Liver (tissue), 9 donors: Measurements from ENCODE around the gene THOC1. TPM values are rescaled to one million over a fixed set of nuclear protein-coding genes. Genes with fewer than 3 reads are reported as not detected.

Experiments used
- DNase-seq: peaks from one replicate; pipeline ENCODE4 v3.0.0-alpha.2; 2017; ENCODE audit warnings: low spot score
- H3K27ac ChIP-seq, 2 donors: one replicate each; pipeline ENCODE4 v1.7.0; 2013; ENCODE audit warnings: inconsistent platforms in 2 of 2, low read length in 2 of 2, control low read depth in 1 of 2, low read depth in 1 of 2, mild to moderate bottlenecking in 1 of 2
- H3K27me3 ChIP-seq, 4 donors: one replicate each; pipeline versions ENCODE4 v1.6.1 to v1.7.0; 2013; ENCODE audit warnings: low read length in 3 of 4, inconsistent platforms in 1 of 4, mild to moderate bottlenecking in 1 of 4, moderate library complexity in 1 of 4; ENCODE audit not compliant: control insufficient read depth in 4 of 4, insufficient read depth in 4 of 4
- H3K36me3 ChIP-seq, 4 donors: one replicate each; pipeline versions ENCODE4 v1.6.1 to v1.7.0; 2013; ENCODE audit warnings: low read length in 3 of 4, mild to moderate bottlenecking in 3 of 4, low read depth in 1 of 4, moderate library complexity in 1 of 4; ENCODE audit not compliant: control insufficient read depth in 4 of 4, insufficient read depth in 3 of 4
- H3K4me1 ChIP-seq, 4 donors: one replicate each; pipeline versions ENCODE4 v1.6.1 to v1.7.0; 2013; ENCODE audit warnings: low read length in 3 of 4, mild to moderate bottlenecking in 3 of 4, moderate library complexity in 1 of 4; ENCODE audit not compliant: control insufficient read depth in 4 of 4, insufficient read depth in 4 of 4
- H3K4me3 ChIP-seq, 3 donors: one replicate each; pipeline versions ENCODE4 v1.6.1 to v1.7.0; 2013; ENCODE audit warnings: low read length in 3 of 3, control low read depth in 1 of 3, low read depth in 1 of 3, mild to moderate bottlenecking in 1 of 3
- H3K9ac ChIP-seq, 2 donors: one replicate each; pipeline ENCODE4 v1.7.0; 2013; ENCODE audit warnings: low read length in 2 of 2, mild to moderate bottlenecking in 2 of 2, moderate library complexity in 2 of 2, control low read depth in 1 of 2, low read depth in 1 of 2
- H3K9me3 ChIP-seq, 4 donors: one replicate each; pipeline versions ENCODE4 v1.6.1 to v1.7.0; 2013; ENCODE audit warnings: low read length in 3 of 4; ENCODE audit not compliant: control insufficient read depth in 4 of 4
- ATF3 ChIP-seq: IDR thresholded peaks from 2 replicates; pipeline ENCODE4 v1.6.1; 2016; ENCODE audit warnings: antibody characterized with exemption
- EGR1 ChIP-seq, 2 donors: IDR thresholded peaks; 2 replicates each; pipeline ENCODE4 v1.6.1; 2016 to 2018; ENCODE audit warnings: antibody characterized with exemption in 2 of 2, low read depth in 2 of 2
- FOXA1 ChIP-seq: IDR thresholded peaks from 2 replicates; pipeline ENCODE4 v1.6.1; 2016; ENCODE audit warnings: antibody characterized with exemption
- FOXA2 ChIP-seq: IDR thresholded peaks from 2 replicates; pipeline ENCODE4 v1.6.1; 2016; ENCODE audit warnings: antibody characterized with exemption
- HNF4A ChIP-seq, 2 donors: conservative IDR thresholded peaks; 2 replicates each; pipeline ENCODE4 v1.6.1; 2016; ENCODE audit warnings: antibody characterized with exemption in 2 of 2, mild to moderate bottlenecking in 2 of 2
- HNF4G ChIP-seq: IDR thresholded peaks from 2 replicates; pipeline ENCODE4 v1.6.1; 2016; ENCODE audit warnings: antibody characterized with exemption
- JUND ChIP-seq, 2 donors: IDR thresholded peaks; 2 replicates each; pipeline ENCODE4 v1.6.1; 2016; ENCODE audit warnings: antibody characterized with exemption in 2 of 2
- NR2F2 ChIP-seq: IDR thresholded peaks from 2 replicates; pipeline ENCODE4 v1.6.1; 2016; ENCODE audit warnings: antibody characterized with exemption
- RAD21 ChIP-seq, 2 donors: IDR thresholded peaks; 2 replicates each; pipeline ENCODE4 v1.6.1; 2016; ENCODE audit warnings: antibody characterized with exemption in 2 of 2, mild to moderate bottlenecking in 2 of 2
- RXRA ChIP-seq, 2 donors: IDR thresholded peaks; 2 replicates each; pipeline ENCODE4 v1.6.1; 2017 to 2018; ENCODE audit warnings: antibody characterized with exemption in 2 of 2, mild to moderate bottlenecking in 1 of 2
- SP1 ChIP-seq: IDR thresholded peaks from 2 replicates; pipeline ENCODE4 v1.6.1; 2018; ENCODE audit warnings: antibody characterized with exemption, mild to moderate bottlenecking
- TAF1 ChIP-seq: conservative IDR thresholded peaks from 2 replicates; pipeline ENCODE4 v1.6.1; 2016; ENCODE audit warnings: antibody characterized with exemption, mild to moderate bottlenecking
- WGBS: extraction: QIAGEN DNeasy Blood & Tissue Kit; methylation state at CpG from one replicate; pipeline ENCODE4 v1.1.7; 2013; 5-methylcytosine and 5-hydroxymethylcytosine counted together
- polyA plus RNA-seq, 2 donors: library from polyadenylated mRNA; stranded (reverse) in 1 of 2; unstranded in 1 of 2; fragments of 200-250 nt in 1 of 2; fragments of >200 nt in 1 of 2; fragmentation: Nextera tagmentation in 1 of 2; extraction: Ambion mirVana in 1 of 2; gene quantifications; one replicate each; pipeline versions ENCODE4 v1.2.1 to v1.2.3, GENCODE V29; 2013 to 2015
- total RNA-seq, 2 donors: library from RNA; depleted of rRNA; stranded (reverse); fragments of >200 nt; gene quantifications; one replicate each; pipeline ENCODE4 v1.2.3, GENCODE V29; 2014
- TF ChIP-seq, protein P1 (sequence below): IDR thresholded peaks from 2 replicates; pipeline ENCODE4 v1.6.1; 2016; ENCODE audit warnings: antibody characterized with exemption
- TF ChIP-seq, protein P2 (sequence below): IDR thresholded peaks from 2 replicates; pipeline ENCODE4 v1.6.1; 2016; ENCODE audit warnings: antibody characterized with exemption
- donor health status: healthy.
- donor health status: healthy.
- donor health status: healthy.
- donor health status: healthy.
- donor health status: healthy.

THOC1 gene
- total and polyA plus RNA-seq, 4 donors = 5.2 to 30.5 (median 22.0) TPM

- Histone ChIP-seq H3K36me3 (peaks cover 3 to 71% (median 50%) of the 10 kb centered on the region in 4 donors), H3K27me3 (no peaks in the 10 kb centered on the region), H3K9ac (no peak overlapping the region), H3K27ac (no peak overlapping the region), H3K4me3 (no peak overlapping the region), H3K4me1 (no peaks in the 10 kb centered on the region), H3K9me3 (no peaks in the 10 kb centered on the region)
- DNase-seq = no peak
- TF ChIP-seq RXRA (IDR thresholded peaks at IDR 0.05) (no peak), NR2F2 (no peak), EGR1 (IDR thresholded peaks at IDR 0.05; ENCODE audit: low read depth in 2 of 2) (no peak), TAF1 (no peak)
- TF ChIP-seq, protein P1, sequence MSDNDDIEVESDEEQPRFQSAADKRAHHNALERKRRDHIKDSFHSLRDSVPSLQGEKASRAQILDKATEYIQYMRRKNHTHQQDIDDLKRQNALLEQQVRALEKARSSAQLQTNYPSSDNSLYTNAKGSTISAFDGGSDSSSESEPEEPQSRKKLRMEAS = no peak
- WGBS = 96% methylated on average over 2 of the region's 2 CpGs
Measured at GRCh38 chr18:250685-251084, 17.2 kb downstream of the THOC1 start.

GRCh38 chr18:248053-248452 lies 19.8 kb downstream of the THOC1 start:
- Histone ChIP-seq H3K9ac (no peak overlapping the region), H3K4me3 (no peak overlapping the region), H3K9me3 (no peaks in the 10 kb centered on the region), H3K36me3 (peaks cover 4 to 67% (median 51%) of the 10 kb centered on the region in 4 donors), H3K27me3 (no peaks in the 10 kb centered on the region), H3K4me1 (no peaks in the 10 kb centered on the region), H3K27ac (no peak overlapping the region)
- WGBS = 92% methylated on average over 4 of the region's 4 CpGs
- DNase-seq = no peak
- TF ChIP-seq HNF4G = no peak
- no peak for TF ChIP-seq HNF4A (conservative IDR thresholded peaks at IDR 0.05)
- TF ChIP-seq, protein P1 = no peak
- TF ChIP-seq, protein P2, sequence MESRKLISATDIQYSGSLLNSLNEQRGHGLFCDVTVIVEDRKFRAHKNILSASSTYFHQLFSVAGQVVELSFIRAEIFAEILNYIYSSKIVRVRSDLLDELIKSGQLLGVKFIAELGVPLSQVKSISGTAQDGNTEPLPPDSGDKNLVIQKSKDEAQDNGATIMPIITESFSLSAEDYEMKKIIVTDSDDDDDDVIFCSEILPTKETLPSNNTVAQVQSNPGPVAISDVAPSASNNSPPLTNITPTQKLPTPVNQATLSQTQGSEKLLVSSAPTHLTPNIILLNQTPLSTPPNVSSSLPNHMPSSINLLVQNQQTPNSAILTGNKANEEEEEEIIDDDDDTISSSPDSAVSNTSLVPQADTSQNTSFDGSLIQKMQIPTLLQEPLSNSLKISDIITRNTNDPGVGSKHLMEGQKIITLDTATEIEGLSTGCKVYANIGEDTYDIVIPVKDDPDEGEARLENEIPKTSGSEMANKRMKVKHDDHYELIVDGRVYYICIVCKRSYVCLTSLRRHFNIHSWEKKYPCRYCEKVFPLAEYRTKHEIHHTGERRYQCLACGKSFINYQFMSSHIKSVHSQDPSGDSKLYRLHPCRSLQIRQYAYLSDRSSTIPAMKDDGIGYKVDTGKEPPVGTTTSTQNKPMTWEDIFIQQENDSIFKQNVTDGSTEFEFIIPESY = no peak
- TF ChIP-seq TAF1 = no peak
- TF ChIP-seq SP1 = no peak
- no peak for TF ChIP-seq RAD21 (IDR thresholded peaks at IDR 0.05)
- TF ChIP-seq FOXA1 = no peak
- TF ChIP-seq ATF3 = no peak

DNA sequence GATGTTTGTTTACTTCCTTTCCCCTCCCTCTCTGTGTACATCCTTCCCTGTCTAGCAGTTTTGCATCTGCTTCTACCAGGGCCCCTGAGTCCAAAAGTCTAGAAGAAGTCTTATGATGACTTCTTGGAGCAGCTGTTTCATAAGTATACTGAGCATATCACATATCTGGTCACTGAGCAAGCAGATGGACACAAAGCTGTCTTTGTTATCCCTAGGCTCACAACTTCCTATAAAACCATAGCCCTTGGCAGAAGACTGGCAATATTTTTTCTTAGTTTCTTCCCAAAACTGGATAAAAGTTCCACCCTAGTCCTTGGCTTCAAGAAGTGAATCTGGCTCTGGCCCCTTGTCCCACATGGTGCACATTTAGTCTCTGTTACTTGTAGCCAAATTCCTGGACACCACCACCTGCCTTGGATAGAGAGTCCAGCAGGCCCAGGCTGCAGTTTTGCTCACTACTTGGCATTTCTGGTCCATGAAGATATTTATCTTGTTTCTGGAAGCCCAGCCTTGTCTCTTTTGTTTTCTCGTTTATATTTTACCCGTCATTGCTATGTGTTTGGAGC lies 22.5 kb downstream of the THOC1 start:
- H3K27ac ChIP-seq = no peak overlapping the region
- no peaks in the 10 kb centered on the region for H3K27me3 ChIP-seq
- H3K4me1 ChIP-seq = no peaks in the 10 kb centered on the region
- no peaks in the 10 kb centered on the region for H3K9me3 ChIP-seq
- WGBS = 94% methylated on average over 2 of the region's 2 CpGs
- TF ChIP-seq FOXA2 = no peak
- TF ChIP-seq NR2F2 = no peak
- no peak for TF ChIP-seq SP1
- no peak for TF ChIP-seq JUND (IDR thresholded peaks at IDR 0.05)
- TF ChIP-seq, protein P2 = no peak
- no peak for TF ChIP-seq TAF1
- no peak for TF ChIP-seq RAD21 (IDR thresholded peaks at IDR 0.05)
- no peak for TF ChIP-seq FOXA1
- TF ChIP-seq, protein P1 = no peak
- no peak overlapping the region for H3K4me3 ChIP-seq
- H3K36me3 ChIP-seq = peaks cover 3 to 42% (median 34%) of the 10 kb centered on the region in 4 donors
- no peak overlapping the region for H3K9ac ChIP-seq
- DNase-seq = no peak
